NCI-H2081 (cell line): Measurements from ENCODE around the gene HIGD2A.
"Not testable (repeated sequence)": the region's sequence is repeated elsewhere in the genome, so short reads cannot be mapped to it uniquely, and the experiment has no call there.

Experiments used
- DNase-seq, 2 experiments: peaks; one replicate each; lab custom pipeline; 2025; lab: John Stamatoyannopoulos, UW

HIGD2A gene

GRCh38 chr5:176394881-176395675, 6.5 kb downstream of the HIGD2A start:
- DNase-seq = no peak

GRCh38 chr5:176396330-176396729, 7.8 kb downstream of the HIGD2A start:
- DNase-seq = no peak

GRCh38 chr5:176397736-176398420, 9.3 kb downstream of the HIGD2A start:
- no peak for DNase-seq

- DNase-seq = no peak
Observed at GRCh38 chr5:176400382-176401156, 12.0 kb downstream of the HIGD2A start.

- no peak for DNase-seq
Observed at GRCh38 chr5:176401281-176402205, 13.0 kb downstream of the HIGD2A start.

GRCh38 chr5:176405656-176406435, 17.3 kb downstream of the HIGD2A start:
- no peak for DNase-seq

GRCh38 chr5:176406436-176407052, 18.0 kb downstream of the HIGD2A start:
- DNase-seq = no peak

- no peak for DNase-seq
Observed at GRCh38 chr5:176407456-176408251, 19.1 kb downstream of the HIGD2A start.

GRCh38 chr5:176408252-176408573, 19.7 kb downstream of the HIGD2A start:
- not testable (repeated sequence) for DNase-seq

GRCh38 chr5:176408590-176408989, 20.0 kb downstream of the HIGD2A start:
- DNase-seq = no peak

GRCh38 chr5:176409765-176410164, 21.2 kb downstream of the HIGD2A start:
- DNase-seq = no peak

GRCh38 chr5:176410486-176411180, 22.1 kb downstream of the HIGD2A start:
- no peak for DNase-seq

GRCh38 chr5:176412517-176413254, 24.1 kb downstream of the HIGD2A start:
- DNase-seq = no peak

- no peak for DNase-seq
Observed at GRCh38 chr5:176413255-176413565, 24.7 kb downstream of the HIGD2A start.

GRCh38 chr5:176413709-176414191, 25.2 kb downstream of the HIGD2A start:
- DNase-seq = no peak

GRCh38 chr5:176414704-176415103, 26.2 kb downstream of the HIGD2A start:
- DNase-seq = no peak

GRCh38 chr5:176415240-176415951, 26.8 kb downstream of the HIGD2A start:
- DNase-seq = peak in 1 of 2 experiments; percentile 20
